IPS DF 6.9 (cell line): ENCODE data around the gene SLF2.
A peak's percentile ranks its signal among the peaks of the same experiment; 100 is the strongest.

Source experiments
- DNase-seq: peaks from one replicate; pipeline ENCODE4 v3.0.0-alpha.2; 2013; ENCODE audit warnings: low read depth, low spot score
- H3K27ac ChIP-seq: one replicate; pipeline ENCODE4 v1.5.1; 2013; ENCODE audit warnings: low read length, control low read depth
- H3K27me3 ChIP-seq: 2 replicates; pipeline ENCODE4 v1.6.1; 2013; ENCODE audit warnings: mild to moderate bottlenecking, low read length; ENCODE audit not compliant: control insufficient read depth, insufficient read depth
- H3K36me3 ChIP-seq: 2 replicates; pipeline ENCODE4 v1.6.1; 2013; ENCODE audit warnings: low read length; ENCODE audit not compliant: control insufficient read depth, insufficient read depth
- H3K4me1 ChIP-seq: 2 replicates; pipeline ENCODE4 v1.6.1; 2013; ENCODE audit warnings: low read length; ENCODE audit not compliant: control insufficient read depth, insufficient read depth
- H3K4me3 ChIP-seq: 2 replicates; pipeline ENCODE4 v1.5.1; 2013; ENCODE audit warnings: mild to moderate bottlenecking, low read length
- H3K9me3 ChIP-seq: 2 replicates; pipeline ENCODE4 v1.6.1; 2013; ENCODE audit warnings: low read length, inconsistent platforms; ENCODE audit not compliant: control insufficient read depth, insufficient read depth
- WGBS: extraction: QIAGEN DNeasy Blood & Tissue Kit; methylation state at CpG from one replicate; pipeline ENCODE4 v1.1.7; 2013; ENCODE audit warnings: mixed read lengths, missing lambda C conversion rate; ENCODE audit not compliant: insufficient read length, insufficient coverage; 5-methylcytosine and 5-hydroxymethylcytosine counted together

SLF2 gene

DNA sequence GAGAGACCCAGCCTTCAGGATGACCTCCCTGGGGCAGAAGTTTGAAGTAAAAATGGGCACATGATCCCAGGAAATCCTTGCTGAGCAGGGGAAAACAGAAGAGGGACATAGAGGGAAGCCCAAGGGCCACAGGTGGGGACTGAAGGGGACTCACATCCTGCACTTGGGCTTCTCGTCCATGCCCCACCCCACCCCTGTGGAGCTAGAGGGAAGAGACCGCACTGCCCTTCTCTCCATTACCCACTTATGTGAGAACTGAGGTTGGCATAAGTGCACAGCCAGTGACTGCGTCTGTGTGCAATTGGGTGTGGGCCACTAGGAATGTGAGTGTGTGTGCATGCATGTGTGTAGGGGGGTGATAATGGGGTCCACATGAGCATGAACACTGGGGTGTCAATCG lies 43.4 kb upstream of the SLF2 start:
- H3K9me3 ChIP-seq: no peaks in the 10 kb centered on the region
- no peak overlapping the region for H3K27ac ChIP-seq
- peaks cover 10% of the 10 kb centered on the region; the same call in 1 of the 2 replicates for H3K27me3 ChIP-seq
- H3K36me3 ChIP-seq: no peaks in the 10 kb centered on the region
- no peak for DNase-seq
- no CpG with 5 or more reads among the region's 4 CpGs for WGBS
- H3K4me1 ChIP-seq: peaks cover 2% of the 10 kb centered on the region
- H3K4me3 ChIP-seq: no peak overlapping the region

- DNase-seq: peak; percentile 61
- no CpG with 5 or more reads among the region's 11 CpGs for WGBS
Measured at GRCh38 chr10:100872034-100872791, 40.5 kb upstream of the SLF2 start.

DNA sequence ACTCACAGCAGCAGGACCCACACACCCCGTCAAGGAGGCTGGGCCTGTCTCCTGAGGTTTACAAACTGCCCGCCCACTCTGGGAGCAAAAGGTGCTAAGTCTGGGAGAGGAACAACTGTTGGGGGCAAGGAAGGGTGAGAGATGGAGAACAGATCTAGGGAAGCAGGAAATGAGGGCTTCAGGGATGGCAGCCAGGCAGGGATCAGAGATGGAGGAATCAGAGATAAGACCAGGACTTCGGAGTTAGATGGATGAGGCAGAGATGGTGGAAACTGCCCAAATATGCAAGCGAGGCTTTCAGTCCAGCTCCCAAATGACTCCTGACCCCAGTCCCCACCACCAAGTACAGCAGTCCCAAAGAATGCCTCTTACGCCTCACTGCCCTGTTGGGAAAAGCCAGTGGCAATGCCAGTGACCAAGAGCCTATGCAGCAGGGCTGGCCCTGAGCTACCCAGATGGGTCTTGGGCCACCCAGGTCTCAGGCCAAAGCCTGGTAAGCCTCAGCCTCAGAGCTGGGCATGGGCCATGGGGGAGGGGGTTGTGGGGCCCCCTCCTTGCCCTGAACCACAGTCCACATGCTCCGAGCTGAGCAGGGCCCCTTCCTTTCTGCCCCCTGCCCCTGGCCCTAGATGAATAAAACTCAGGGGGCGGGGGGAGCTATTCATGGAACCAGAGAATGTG lies 39.5 kb upstream of the SLF2 start:
- Histone ChIP-seq H3K4me1 (peaks cover 2% of the 10 kb centered on the region), H3K4me3 (no peak overlapping the region), H3K27ac (no peak overlapping the region), H3K9me3 (no peaks in the 10 kb centered on the region), H3K36me3 (no peaks in the 10 kb centered on the region), H3K27me3 (no peaks in the 10 kb centered on the region)
- DNase-seq: no peak
- no CpG with 5 or more reads among the region's 7 CpGs for WGBS

More at GRCh38 chr10:100872034-100872791, 40.5 kb upstream of the SLF2 start:
- Histone ChIP-seq H3K9me3 (no peaks in the 10 kb centered on the region), H3K4me3 (no peak overlapping the region), H3K36me3 (no peaks in the 10 kb centered on the region), H3K27ac (no peak overlapping the region), H3K4me1 (peaks cover 2% of the 10 kb centered on the region), H3K27me3 (no peaks in the 10 kb centered on the region)

GRCh38 chr10:100873827-100874326 lies 38.9 kb upstream of the SLF2 start:
- no CpG with 5 or more reads among the region's 14 CpGs for WGBS
- no peak for DNase-seq
- Histone ChIP-seq H3K27me3 (no peaks in the 10 kb centered on the region), H3K36me3 (no peaks in the 10 kb centered on the region), H3K4me1 (peaks cover 2% of the 10 kb centered on the region), H3K27ac (no peak overlapping the region), H3K4me3 (no peak overlapping the region), H3K9me3 (no peaks in the 10 kb centered on the region)

DNA sequence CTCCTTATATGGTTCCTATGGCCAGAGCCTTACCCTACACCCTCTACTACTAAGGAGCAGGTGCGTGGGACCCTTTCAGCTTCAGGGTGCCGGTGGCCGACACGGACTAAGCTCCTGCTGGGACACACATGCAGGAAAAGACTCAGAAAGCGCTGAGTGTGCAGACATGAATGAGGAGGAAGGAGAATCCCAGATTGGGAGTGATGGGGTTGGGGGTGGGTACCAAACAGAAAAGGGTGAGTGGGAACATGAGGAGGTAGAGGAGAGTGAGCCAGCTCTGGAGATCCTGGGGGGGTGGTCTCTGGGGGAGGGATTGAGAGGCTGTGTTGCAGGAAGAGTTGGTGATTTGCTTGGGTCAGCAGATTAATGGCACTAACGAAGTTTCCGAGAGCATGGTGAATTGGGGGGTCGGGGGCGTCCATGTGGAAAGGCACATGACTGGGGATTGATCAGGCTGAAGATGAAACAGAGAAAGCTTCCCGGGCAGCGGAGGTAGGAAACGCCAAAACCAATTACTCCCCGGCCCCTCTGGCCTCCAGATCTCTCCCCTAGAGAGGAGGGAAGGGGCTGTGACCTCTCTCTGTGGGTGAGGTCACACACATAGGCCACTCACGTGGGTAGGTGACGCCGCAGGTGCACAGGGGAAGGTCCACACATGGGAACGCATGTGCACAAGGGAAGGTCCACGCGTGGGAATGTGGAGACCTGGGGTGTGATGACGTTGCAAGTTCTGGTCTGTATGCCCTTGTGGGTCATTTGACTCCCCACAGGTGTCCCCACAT lies 37.9 kb upstream of the SLF2 start:
- DNase-seq: no peak
- no peak overlapping the region for H3K4me3 ChIP-seq

DNA sequence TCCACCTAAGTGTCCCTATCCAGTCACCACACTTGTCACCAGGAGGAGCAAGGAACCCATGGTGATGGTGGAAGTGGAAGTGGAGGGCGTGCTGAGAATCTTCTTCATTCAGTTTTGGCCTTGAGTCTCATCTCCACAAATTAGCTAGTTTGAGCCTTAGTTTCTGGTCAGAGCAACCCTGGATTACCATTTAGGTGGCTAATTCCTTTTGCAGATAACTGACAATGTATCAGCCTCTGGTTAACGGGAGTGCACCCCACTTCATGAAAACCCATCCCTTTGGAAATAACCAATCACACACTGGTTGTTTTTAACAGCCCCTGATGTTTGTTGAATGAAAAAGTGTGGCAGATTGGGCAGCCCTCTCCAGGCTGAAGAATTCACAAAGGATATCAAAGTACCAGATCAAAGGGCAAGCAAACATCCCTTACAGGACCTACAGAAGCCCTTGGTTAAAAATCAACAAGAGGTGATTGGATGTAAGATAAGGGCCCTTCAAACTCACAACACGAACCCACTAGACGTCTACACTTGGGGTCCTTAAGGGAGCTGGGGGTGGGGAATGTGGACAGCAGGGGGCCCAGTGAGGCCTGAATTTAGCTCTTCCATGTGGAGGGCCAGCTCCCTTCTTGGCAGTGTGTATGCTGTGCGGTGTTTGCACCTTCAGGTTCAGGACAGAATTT lies 37.1 kb upstream of the SLF2 start:
- DNase-seq: no peak
- Histone ChIP-seq H3K27me3 (no peaks in the 10 kb centered on the region), H3K4me1 (peaks cover 2% of the 10 kb centered on the region), H3K27ac (no peak overlapping the region), H3K4me3 (no peak overlapping the region), H3K36me3 (no peaks in the 10 kb centered on the region), H3K9me3 (no peaks in the 10 kb centered on the region)
- WGBS: no CpG with 5 or more reads among the region's 5 CpGs

More for the DNA sequence above, 37.9 kb upstream of the SLF2 start:
- Histone ChIP-seq H3K36me3 (no peaks in the 10 kb centered on the region), H3K27ac (no peak overlapping the region), H3K27me3 (no peaks in the 10 kb centered on the region), H3K9me3 (no peaks in the 10 kb centered on the region), H3K4me1 (peaks cover 2% of the 10 kb centered on the region)
- no CpG with 5 or more reads among the region's 20 CpGs for WGBS

DNA sequence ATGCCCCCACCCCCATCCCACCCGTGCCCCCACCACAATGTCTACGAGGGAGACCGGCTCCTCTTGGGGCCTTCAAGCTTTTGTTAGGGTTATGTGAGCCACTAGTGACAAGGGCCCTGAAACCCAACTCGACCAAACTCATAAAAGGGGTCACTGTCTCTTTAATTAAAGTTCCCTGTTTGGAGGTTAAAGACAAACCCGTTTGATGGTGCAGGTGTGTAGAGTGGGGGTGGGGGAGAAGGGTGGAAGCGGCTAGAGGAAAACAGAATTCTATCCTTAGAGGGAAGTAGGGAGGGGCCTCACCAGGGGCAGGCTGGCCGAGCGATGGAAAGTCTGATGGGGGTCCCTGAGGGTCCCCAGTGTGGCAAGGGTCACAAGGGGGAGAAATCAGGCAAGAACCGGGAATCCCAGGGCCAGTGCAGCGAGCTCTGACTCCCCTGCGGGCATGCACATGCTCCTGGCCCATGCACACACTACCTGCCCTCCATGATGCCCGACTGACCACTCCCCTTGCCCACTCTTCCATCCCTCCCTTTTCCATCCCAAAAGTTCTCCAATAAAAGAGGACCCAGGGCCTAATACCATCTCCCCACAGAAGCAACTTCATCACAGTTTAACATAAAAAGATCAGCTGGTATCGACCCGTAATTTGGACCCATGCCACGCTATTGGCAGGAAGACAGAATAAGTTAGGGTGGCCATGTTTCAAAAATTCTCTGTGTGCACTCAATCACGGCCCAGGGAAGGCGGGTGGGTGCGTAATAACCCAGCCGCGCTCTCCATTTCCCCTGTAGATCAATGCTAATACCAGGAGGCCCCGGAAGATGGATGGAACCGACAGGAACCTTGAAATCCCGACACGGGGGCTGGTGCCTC lies 35.9 kb upstream of the SLF2 start:
- WGBS: no CpG with 5 or more reads among the region's 24 CpGs
- Histone ChIP-seq H3K27ac (no peak overlapping the region), H3K36me3 (no peaks in the 10 kb centered on the region), H3K4me3 (no peak overlapping the region), H3K27me3 (no peaks in the 10 kb centered on the region), H3K4me1 (peaks cover 2% of the 10 kb centered on the region), H3K9me3 (no peaks in the 10 kb centered on the region)
- no peak for DNase-seq

- Histone ChIP-seq H3K4me1 (peaks cover 2% of the 10 kb centered on the region), H3K9me3 (no peaks in the 10 kb centered on the region), H3K27me3 (no peaks in the 10 kb centered on the region), H3K4me3 (no peak overlapping the region), H3K27ac (no peak overlapping the region), H3K36me3 (no peaks in the 10 kb centered on the region)
- no CpG with 5 or more reads among the region's 11 CpGs for WGBS
- no peak for DNase-seq
Measured at GRCh38 chr10:100877461-100877850, 35.3 kb upstream of the SLF2 start.

GRCh38 chr10:100878291-100878910 lies 34.4 kb upstream of the SLF2 start:
- peak; percentile 61 for DNase-seq
- H3K27me3 ChIP-seq: no peaks in the 10 kb centered on the region
- no peaks in the 10 kb centered on the region for H3K36me3 ChIP-seq
- peaks cover 2% of the 10 kb centered on the region for H3K4me1 ChIP-seq
- no peak overlapping the region for H3K27ac ChIP-seq
- H3K4me3 ChIP-seq: no peak overlapping the region
- H3K9me3 ChIP-seq: no peaks in the 10 kb centered on the region
- WGBS: no CpG with 5 or more reads among the region's 5 CpGs
